ENCODE data around the gene ATXN1.

DNA sequence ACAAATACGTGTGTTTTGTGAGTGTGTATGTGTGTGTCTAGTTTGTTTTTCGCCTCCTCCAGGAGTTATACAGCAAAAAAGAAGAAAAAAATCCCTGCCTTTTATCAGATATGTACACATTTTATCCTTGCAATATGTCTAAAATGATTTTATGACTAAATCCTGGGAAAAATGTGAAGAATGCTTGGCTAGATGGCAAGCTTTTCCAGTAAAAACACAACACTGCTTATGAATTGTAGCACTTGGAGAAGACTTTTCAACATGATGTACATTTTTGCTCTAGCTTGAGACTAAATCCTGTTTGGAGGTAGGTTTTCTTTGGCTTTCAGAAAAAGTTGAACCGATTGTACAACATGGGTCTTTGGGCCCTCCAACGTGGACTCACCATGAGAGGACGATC lies 362.7 kb downstream of the ATXN1 start:
- TF ChIP-seq CTCF (IDR thresholded peaks at IDR 0.05; ENCODE audit: poor library complexity, severe bottlenecking) (no peak), EZH2 (IDR thresholded peaks at IDR 0.05; ENCODE audit: borderline replicate concordance, insufficient read depth, low read length, poor library complexity, severe bottlenecking) (no peak)
- TF ChIP-seq, protein P1, sequence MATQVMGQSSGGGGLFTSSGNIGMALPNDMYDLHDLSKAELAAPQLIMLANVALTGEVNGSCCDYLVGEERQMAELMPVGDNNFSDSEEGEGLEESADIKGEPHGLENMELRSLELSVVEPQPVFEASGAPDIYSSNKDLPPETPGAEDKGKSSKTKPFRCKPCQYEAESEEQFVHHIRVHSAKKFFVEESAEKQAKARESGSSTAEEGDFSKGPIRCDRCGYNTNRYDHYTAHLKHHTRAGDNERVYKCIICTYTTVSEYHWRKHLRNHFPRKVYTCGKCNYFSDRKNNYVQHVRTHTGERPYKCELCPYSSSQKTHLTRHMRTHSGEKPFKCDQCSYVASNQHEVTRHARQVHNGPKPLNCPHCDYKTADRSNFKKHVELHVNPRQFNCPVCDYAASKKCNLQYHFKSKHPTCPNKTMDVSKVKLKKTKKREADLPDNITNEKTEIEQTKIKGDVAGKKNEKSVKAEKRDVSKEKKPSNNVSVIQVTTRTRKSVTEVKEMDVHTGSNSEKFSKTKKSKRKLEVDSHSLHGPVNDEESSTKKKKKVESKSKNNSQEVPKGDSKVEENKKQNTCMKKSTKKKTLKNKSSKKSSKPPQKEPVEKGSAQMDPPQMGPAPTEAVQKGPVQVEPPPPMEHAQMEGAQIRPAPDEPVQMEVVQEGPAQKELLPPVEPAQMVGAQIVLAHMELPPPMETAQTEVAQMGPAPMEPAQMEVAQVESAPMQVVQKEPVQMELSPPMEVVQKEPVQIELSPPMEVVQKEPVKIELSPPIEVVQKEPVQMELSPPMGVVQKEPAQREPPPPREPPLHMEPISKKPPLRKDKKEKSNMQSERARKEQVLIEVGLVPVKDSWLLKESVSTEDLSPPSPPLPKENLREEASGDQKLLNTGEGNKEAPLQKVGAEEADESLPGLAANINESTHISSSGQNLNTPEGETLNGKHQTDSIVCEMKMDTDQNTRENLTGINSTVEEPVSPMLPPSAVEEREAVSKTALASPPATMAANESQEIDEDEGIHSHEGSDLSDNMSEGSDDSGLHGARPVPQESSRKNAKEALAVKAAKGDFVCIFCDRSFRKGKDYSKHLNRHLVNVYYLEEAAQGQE (IDR thresholded peaks at IDR 0.05; ENCODE audit: borderline replicate concordance), result no peak

All from neural cell (in vitro differentiated cells).